Measurements from ENCODE around the gene DNAJC15. TPM values are rescaled to one million over a fixed set of nuclear protein-coding genes. Genes with fewer than 3 reads are reported as not detected.
"Not testable (repeated sequence)": the region's sequence is repeated elsewhere in the genome, so short reads cannot be mapped to it uniquely, and the experiment has no call there.

Gene DNAJC15
- total RNA-seq, 2 donors from 2014 or later, result 7.6 to 10.7 TPM

GRCh38 chr13:43046259-43046658, 22.9 kb downstream of the DNAJC15 start:
- ATAC-seq (ENCODE audit: insufficient number of reproducible peaks, low FRiP score, low read depth) (no peak), DNase-seq (ENCODE audit: low spot score) (no peak)
- no peaks in the 10 kb centered on the region for H3K9me3 ChIP-seq
- H3K27me3 ChIP-seq (replicated peaks; ENCODE audit: insufficient read depth), result no peaks in the 10 kb centered on the region
- H3K4me3 ChIP-seq, result no peak overlapping the region
- no peak for TF ChIP-seq CTCF (IDR thresholded peaks at IDR 0.05)
- H3K36me3 ChIP-seq, result no peaks in the 10 kb centered on the region
- H3K4me1 ChIP-seq (ENCODE audit: control insufficient read depth in 1 of 2, low read depth in 2 of 2), result peaks cover 4 to 8% of the 10 kb centered on the region in 2 donors
- no peak overlapping the region for H3K27ac ChIP-seq

- H3K27me3 ChIP-seq (replicated peaks; ENCODE audit: insufficient read depth), result no peaks in the 10 kb centered on the region
- DNase-seq (ENCODE audit: low spot score) (no peak), ATAC-seq (ENCODE audit: insufficient number of reproducible peaks, low FRiP score, low read depth) (no peak)
- H3K27ac ChIP-seq, result peak overlapping the region; percentile 22 to 51
- H3K36me3 ChIP-seq, result no peaks in the 10 kb centered on the region
- no peaks in the 10 kb centered on the region for H3K9me3 ChIP-seq
- peaks cover 13 to 31% of the 10 kb centered on the region in 2 donors for H3K4me1 ChIP-seq (ENCODE audit: control insufficient read depth in 1 of 2, low read depth in 2 of 2)
- peak overlapping the region; percentile 71 for H3K4me3 ChIP-seq
- TF ChIP-seq CTCF (IDR thresholded peaks at IDR 0.05), result no peak
Observed at GRCh38 chr13:43054803-43055802, 31.7 kb downstream of the DNAJC15 start.

GRCh38 chr13:43057653-43058317, 34.4 kb downstream of the DNAJC15 start:
- H3K4me1 ChIP-seq (ENCODE audit: control insufficient read depth in 1 of 2, low read depth in 2 of 2), result peaks cover 10 to 31% of the 10 kb centered on the region in 2 donors
- no peak for DNase-seq (ENCODE audit: low spot score)
- no peaks in the 10 kb centered on the region for H3K9me3 ChIP-seq
- no peak overlapping the region for H3K27ac ChIP-seq
- ATAC-seq (ENCODE audit: insufficient number of reproducible peaks, low FRiP score, low read depth), result no peak
- H3K36me3 ChIP-seq, result no peaks in the 10 kb centered on the region
- no peaks in the 10 kb centered on the region for H3K27me3 ChIP-seq (replicated peaks; ENCODE audit: insufficient read depth)
- TF ChIP-seq CTCF (IDR thresholded peaks at IDR 0.05), result no peak
- no peak overlapping the region for H3K4me3 ChIP-seq

GRCh38 chr13:43058318-43058674, 34.9 kb downstream of the DNAJC15 start:
- Histone ChIP-seq H3K9me3 (no peaks in the 10 kb centered on the region), H3K36me3 (no peaks in the 10 kb centered on the region), H3K4me1 (ENCODE audit: control insufficient read depth in 1 of 2, low read depth in 2 of 2) (peaks cover 10 to 31% of the 10 kb centered on the region in 2 donors), H3K27me3 (replicated peaks; ENCODE audit: insufficient read depth) (no peaks in the 10 kb centered on the region), H3K4me3 (no peak overlapping the region), H3K27ac (peak overlapping the region in 1 of 2 donors; percentile 10)
- no peak for TF ChIP-seq CTCF (IDR thresholded peaks at IDR 0.05)
- DNase-seq (ENCODE audit: low spot score) (no peak), ATAC-seq (ENCODE audit: insufficient number of reproducible peaks, low FRiP score, low read depth) (no peak)

GRCh38 chr13:43058831-43059230, 35.4 kb downstream of the DNAJC15 start:
- Histone ChIP-seq H3K27ac (peak overlapping the region in 1 of 2 donors; percentile 10), H3K27me3 (replicated peaks; ENCODE audit: insufficient read depth) (no peaks in the 10 kb centered on the region), H3K9me3 (no peaks in the 10 kb centered on the region), H3K36me3 (no peaks in the 10 kb centered on the region), H3K4me1 (ENCODE audit: control insufficient read depth in 1 of 2, low read depth in 2 of 2) (peaks cover 10 to 26% of the 10 kb centered on the region in 2 donors), H3K4me3 (no peak overlapping the region)
- no peak for TF ChIP-seq CTCF (IDR thresholded peaks at IDR 0.05)
- DNase-seq (ENCODE audit: low spot score), result no peak
- no peak for ATAC-seq (ENCODE audit: insufficient number of reproducible peaks, low FRiP score, low read depth)

GRCh38 chr13:43059779-43060178, 36.4 kb downstream of the DNAJC15 start:
- ATAC-seq (ENCODE audit: insufficient number of reproducible peaks, low FRiP score, low read depth); H3K36me3 ChIP-seq; DNase-seq (ENCODE audit: low spot score); H3K9me3 ChIP-seq; H3K27me3 ChIP-seq (replicated peaks; ENCODE audit: insufficient read depth); H3K27ac ChIP-seq; H3K4me3 ChIP-seq: not testable (repeated sequence)
- H3K4me1 ChIP-seq (ENCODE audit: control insufficient read depth in 1 of 2, low read depth in 2 of 2), result peaks cover 6 to 20% of the 10 kb centered on the region in 2 donors

GRCh38 chr13:43060806-43061205, 37.4 kb downstream of the DNAJC15 start:
- not testable (repeated sequence) for ATAC-seq (ENCODE audit: insufficient number of reproducible peaks, low FRiP score, low read depth); H3K27ac ChIP-seq

More at GRCh38 chr13:43060806-43061205, 37.4 kb downstream of the DNAJC15 start:
- H3K4me3 ChIP-seq; H3K9me3 ChIP-seq; H3K36me3 ChIP-seq; DNase-seq (ENCODE audit: low spot score); H3K27me3 ChIP-seq (replicated peaks; ENCODE audit: insufficient read depth): not testable (repeated sequence)
- H3K4me1 ChIP-seq (ENCODE audit: control insufficient read depth in 1 of 2, low read depth in 2 of 2), result peaks cover 5 to 20% of the 10 kb centered on the region in 2 donors
